T-helper 17 cell (primary cell): ENCODE measurements around the gene FGF11. TPM values are rescaled to one million over a fixed set of nuclear protein-coding genes. Genes with fewer than 3 reads are reported as not detected.

Experiments
- ATAC-seq: fragments of 150-1000 bp; cut with Tn5 transposase; 2 replicates; pipeline ENCODE4 v1.10.0; 2021; ENCODE audit warnings: mild to moderate bottlenecking, moderate library complexity
- DNase-seq, 3 donors: peaks; one replicate each; pipeline versions ENCODE4 v3.0.0 to v3.0.0-alpha.2; 2020 to 2021
- H3K9me3 ChIP-seq: one replicate; pipeline ENCODE4 v1.7.0; 2013; ENCODE audit warnings: low read length, mild to moderate bottlenecking; ENCODE audit not compliant: control insufficient read depth, poor library complexity, severe bottlenecking
- H3K27ac Mint-ChIP-seq: one replicate; pipeline ENCODE4 v1.8.0; 2022; ENCODE audit warnings: mild to moderate bottlenecking, moderate library complexity, mixed read lengths
- H3K27me3 Mint-ChIP-seq: one replicate; pipeline ENCODE4 v1.8.0; 2022; ENCODE audit warnings: mixed read lengths
- H3K36me3 Mint-ChIP-seq: one replicate; pipeline ENCODE4 v1.8.0; 2022; ENCODE audit warnings: low read depth, mixed read lengths
- H3K4me1 Mint-ChIP-seq: one replicate; pipeline ENCODE4 v1.8.0; 2022; ENCODE audit warnings: mild to moderate bottlenecking, mixed read lengths
- H3K4me3 Mint-ChIP-seq: one replicate; pipeline ENCODE4 v1.8.0; 2022; ENCODE audit warnings: mild to moderate bottlenecking, moderate library complexity, mixed read lengths
- total RNA-seq, 4 donors: library from RNA in 2 of 4; stranded (reverse) in 2 of 4; gene quantifications; one replicate each; pipeline ENCODE4 v1.2.3 and lab custom pipeline; 2022 to 2026

The FGF11 gene
- total RNA-seq, 2 donors from 2014 or later: 2.0 to 2.6 TPM

DNA sequence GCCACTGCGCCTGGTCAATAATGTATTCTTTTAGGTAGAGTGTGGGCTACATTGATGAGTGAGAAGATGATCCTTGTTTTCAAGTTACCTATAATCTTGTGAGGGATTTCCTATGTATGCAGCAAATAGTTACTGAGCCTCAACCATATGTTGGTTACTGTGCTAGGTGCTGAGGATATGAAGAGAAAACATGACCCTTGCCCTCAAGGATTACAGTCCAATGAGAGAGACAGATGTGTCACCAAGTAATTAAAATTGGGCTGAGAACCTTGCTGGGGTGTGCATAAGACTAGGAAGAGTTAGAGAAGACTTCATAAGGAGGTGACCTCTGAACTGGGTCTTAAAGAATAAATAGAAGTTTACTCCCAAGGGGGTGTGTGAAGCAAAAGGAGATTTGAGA, 52.3 kb downstream of the FGF11 start:
- Mint-ChIP-seq H3K36me3 (peaks cover 13% of the 10 kb centered on the region), H3K4me3 (peak overlapping the region; percentile 36), H3K27ac (peak overlapping the region; percentile 68), H3K27me3 (no peaks in the 10 kb centered on the region), H3K4me1 (peaks cover 54% of the 10 kb centered on the region)
- no peak for ATAC-seq
- no peaks in the 10 kb centered on the region for H3K9me3 ChIP-seq
- DNase-seq: no peak

GRCh38 chr17:7493941-7494340, 54.6 kb downstream of the FGF11 start:
- peaks cover 16% of the 10 kb centered on the region for H3K36me3 Mint-ChIP-seq
- no peak for ATAC-seq
- peak overlapping the region; percentile 61 for H3K4me3 Mint-ChIP-seq
- no peak for DNase-seq
- H3K27me3 Mint-ChIP-seq: no peaks in the 10 kb centered on the region
- H3K4me1 Mint-ChIP-seq: peaks cover 41% of the 10 kb centered on the region
- no peaks in the 10 kb centered on the region for H3K9me3 ChIP-seq
- H3K27ac Mint-ChIP-seq: peak overlapping the region; percentile 68

Other genes with a start within 250 kb of the FGF11 start
- 10 to 100 TPM in 1 of 2 donors, 1 to 10 TPM in 1; 9.8 to 16.1 TPM for gene DLG4, start 219.7 kb upstream of the FGF11 start, total RNA-seq
- 100 to 1,000 TPM; 268 to 279 TPM for gene ACADVL, start 219.6 kb upstream of the FGF11 start, total RNA-seq
- 10 to 100 TPM; 37.0 to 46.9 TPM for gene DVL2, start 205.0 kb upstream of the FGF11 start, total RNA-seq
- gene PHF23, start 200.1 kb upstream of the FGF11 start, total RNA-seq: 10 to 100 TPM; 19.2 to 23.2 TPM
- gene GABARAP, start 197.1 kb upstream of the FGF11 start, total RNA-seq: 100 to 1,000 TPM; 212 to 247 TPM
- 100 to 1,000 TPM; 112 to 115 TPM for gene CTDNEP1, start 187.8 kb upstream of the FGF11 start, total RNA-seq
- 10 to 100 TPM; 43.0 to 51.0 TPM for gene ELP5, start 187.3 kb upstream of the FGF11 start, total RNA-seq
- 1 to 10 TPM in 1 of 2 donors, under 1 TPM in 1; 0.78 to 1.2 TPM for gene CLDN7, start 177.0 kb upstream of the FGF11 start, total RNA-seq
- not detected for gene SLC2A4, start 157.8 kb upstream of the FGF11 start, total RNA-seq
- gene YBX2, start 144.9 kb upstream of the FGF11 start, total RNA-seq: not detected
- gene EIF5A, start 131.9 kb upstream of the FGF11 start, total RNA-seq: 100 to 1,000 TPM; 496 to 601 TPM
- gene GPS2, start 124.2 kb upstream of the FGF11 start, total RNA-seq: 100 to 1,000 TPM in 1 of 2 donors, 10 to 100 TPM in 1; 96.5 to 104 TPM
- 10 to 100 TPM; 29.9 to 43.8 TPM for gene NEURL4, start 110.2 kb upstream of the FGF11 start, total RNA-seq
- 100 to 1,000 TPM; 641 to 702 TPM for gene ACAP1, start 103.0 kb upstream of the FGF11 start, total RNA-seq
- 1 to 10 TPM; 1.6 to 2.7 TPM for gene KCTD11, start 87.3 kb upstream of the FGF11 start, total RNA-seq
- gene TMEM95, start 84.4 kb upstream of the FGF11 start, total RNA-seq: not detected
- gene TNK1, start 58.4 kb upstream of the FGF11 start, total RNA-seq: 1 to 10 TPM; 4.8 to 5.9 TPM
- gene PLSCR3, start 45.0 kb upstream of the FGF11 start, total RNA-seq: 100 to 1,000 TPM; 120 to 126 TPM
- 10 to 100 TPM; 27.3 to 31.7 TPM for gene TMEM256, start 35.4 kb upstream of the FGF11 start, total RNA-seq
- gene NLGN2, start 31.7 kb upstream of the FGF11 start, total RNA-seq: 1 to 10 TPM; 5.1 to 6.5 TPM
- gene SPEM1, start 19.2 kb upstream of the FGF11 start, total RNA-seq: not detected
- not detected for gene SPEM2, start 13.9 kb upstream of the FGF11 start, total RNA-seq
- gene SPEM3, start 10.7 kb upstream of the FGF11 start, total RNA-seq: not detected
- 10 to 100 TPM; 12.6 to 13.2 TPM for gene TMEM102, start 4.1 kb upstream of the FGF11 start, total RNA-seq
- gene CHRNB1, start 5.5 kb downstream of the FGF11 start, total RNA-seq: 1 to 10 TPM; 7.0 to 7.2 TPM
- 10 to 100 TPM; 44.9 to 49.5 TPM for gene ZBTB4, start 40.1 kb downstream of the FGF11 start, total RNA-seq
- not detected for gene SLC35G6, start 41.9 kb downstream of the FGF11 start, total RNA-seq
- gene POLR2A, start 44.9 kb downstream of the FGF11 start, total RNA-seq: 100 to 1,000 TPM; 553 to 572 TPM
- gene TNFSF12, start 109.5 kb downstream of the FGF11 start, total RNA-seq: 10 to 100 TPM; 41.7 to 49.2 TPM
- gene TNFSF13, start 119.2 kb downstream of the FGF11 start, total RNA-seq: 1 to 10 TPM; 2.9 to 3.1 TPM
- 10 to 100 TPM; 33.4 to 37.0 TPM for gene SENP3, start 122.4 kb downstream of the FGF11 start, total RNA-seq
- gene CD68, start 140.1 kb downstream of the FGF11 start, total RNA-seq: 1 to 10 TPM; 3.9 to 8.1 TPM
- 10 to 100 TPM; 28.9 to 32.7 TPM for gene MPDU1, start 144.3 kb downstream of the FGF11 start, total RNA-seq
- not detected for gene SOX15, start 150.6 kb downstream of the FGF11 start, total RNA-seq
- gene FXR2, start 175.4 kb downstream of the FGF11 start, total RNA-seq: 10 to 100 TPM; 22.3 to 23.4 TPM
- gene SAT2, start 188.3 kb downstream of the FGF11 start, total RNA-seq: 10 to 100 TPM; 39.1 to 42.9 TPM
- under 1 TPM in 1 of 2 donors, not detected in 1; 0.40 TPM for gene SHBG, start 190.6 kb downstream of the FGF11 start, total RNA-seq
- gene ATP1B2, start 211.4 kb downstream of the FGF11 start, total RNA-seq: under 1 TPM in 1 of 2 donors, not detected in 1; 0.15 TPM
- gene TP53, start 248.0 kb downstream of the FGF11 start, total RNA-seq: 10 to 100 TPM; 61.2 to 66.2 TPM
- 1 to 10 TPM; 6.6 TPM for gene WRAP53, start 249.0 kb downstream of the FGF11 start, total RNA-seq